Neural progenitor cell (in vitro differentiated cells): ENCODE measurements around the gene PCGF6. TPM values are rescaled to one million over a fixed set of nuclear protein-coding genes. Genes with fewer than 3 reads are reported as not detected.
"Not testable (repeated sequence)": the region's sequence is repeated elsewhere in the genome, so short reads cannot be mapped to it uniquely, and the experiment has no call there.

Source experiments
- DNase-seq: peaks from one replicate; pipeline ENCODE4 v3.0.0-alpha.2; 2016; ENCODE audit warnings: low spot score
- H2AFZ ChIP-seq: fragments of 200-600 bp; sonication (generic); replicated peaks from 2 replicates; pipeline ENCODE4 v1.6.1; 2016; ENCODE audit warnings: antibody characterized with exemption
- H3F3A ChIP-seq: fragments of 200-600 bp; sonication (generic); 2 replicates; pipeline ENCODE4 v1.6.1; 2016; ENCODE audit warnings: antibody characterized with exemption, low read depth
- H3K27ac ChIP-seq: fragments of 200-600 bp; sonication (generic); 2 replicates; pipeline ENCODE4 v1.5.1; 2016; ENCODE audit warnings: mild to moderate bottlenecking
- H3K27me3 ChIP-seq: fragments of 200-600 bp; sonication (generic); 2 replicates; pipeline ENCODE4 v1.6.1; 2016; ENCODE audit warnings: mild to moderate bottlenecking, moderate library complexity
- H3K36me3 ChIP-seq: fragments of 200-600 bp; sonication (generic); 2 replicates; pipeline ENCODE4 v1.5.1; 2016
- H3K4me1 ChIP-seq: fragments of 200-600 bp; sonication (generic); 2 replicates; pipeline ENCODE4 v1.6.1; 2016; ENCODE audit warnings: mixed run types
- H3K4me2 ChIP-seq: fragments of 200-600 bp; sonication (generic); 2 replicates; pipeline ENCODE4 v1.6.1; 2016
- H3K4me3 ChIP-seq: fragments of 200-600 bp; sonication (generic); 2 replicates; pipeline ENCODE4 v1.5.1; 2016
- H3K79me2 ChIP-seq: fragments of 200-600 bp; sonication (generic); 2 replicates; pipeline ENCODE4 v1.6.1; 2016; ENCODE audit warnings: low read depth
- H3K9ac ChIP-seq: fragments of 200-600 bp; sonication (generic); 2 replicates; pipeline ENCODE4 v1.6.1; 2016
- H3K9me3 ChIP-seq: fragments of 200-600 bp; sonication (generic); 2 replicates; pipeline ENCODE4 v1.5.1; 2016; ENCODE audit warnings: low read depth
- H4K20me1 ChIP-seq: fragments of 200-600 bp; sonication (generic); 2 replicates; pipeline ENCODE4 v1.6.1; 2016; ENCODE audit warnings: low read depth
- H3K27ac Mint-ChIP-seq: 3 replicates; pipeline ENCODE4 v1.8.0; 2021; ENCODE audit warnings: mixed read lengths
- H3K27me3 Mint-ChIP-seq: 2 replicates; pipeline ENCODE4 v1.8.0; 2022; ENCODE audit warnings: low read depth, mild to moderate bottlenecking, inconsistent platforms, moderate library complexity, mixed read lengths; ENCODE audit not compliant: insufficient read depth
- H3K36me3 Mint-ChIP-seq: 3 replicates; pipeline ENCODE4 v1.8.0; 2021; ENCODE audit warnings: mixed read lengths
- H3K4me1 Mint-ChIP-seq: 3 replicates; pipeline ENCODE4 v1.8.0; 2021; ENCODE audit warnings: mixed read lengths
- H3K4me3 Mint-ChIP-seq: 3 replicates; pipeline ENCODE4 v1.8.0; 2021; ENCODE audit warnings: mild to moderate bottlenecking, moderate library complexity, mixed read lengths
- H3K9me3 Mint-ChIP-seq: 3 replicates; pipeline ENCODE4 v1.8.0; 2020; ENCODE audit warnings: mixed read lengths
- CTCF ChIP-seq: fragments of 200-600 bp; sonication (generic); IDR thresholded peaks from 2 replicates; pipeline ENCODE4 v1.5.1; 2017; ENCODE audit warnings: antibody characterized with exemption, mild to moderate bottlenecking
- EZH2 ChIP-seq: fragments of 200-600 bp; sonication (generic); IDR thresholded peaks from 2 replicates; pipeline ENCODE4 v1.6.1; 2017; ENCODE audit warnings: antibody characterized with exemption, mild to moderate bottlenecking, moderate library complexity
- EZH2phosphoT487 ChIP-seq: fragments of 200-600 bp; sonication (generic); IDR thresholded peaks from 2 replicates; pipeline ENCODE4 v1.6.1; 2017; ENCODE audit warnings: antibody characterized with exemption
- total RNA-seq: library from RNA; depleted of rRNA; stranded (reverse); fragments of >200 nt; gene quantifications from 2 replicates; pipeline ENCODE4 v1.2.3, GENCODE V29; 2015; ENCODE audit warnings: low replicate concordance

Gene PCGF6
- total RNA-seq, 1 donor from 2014 or later = 28.8 TPM

DNA sequence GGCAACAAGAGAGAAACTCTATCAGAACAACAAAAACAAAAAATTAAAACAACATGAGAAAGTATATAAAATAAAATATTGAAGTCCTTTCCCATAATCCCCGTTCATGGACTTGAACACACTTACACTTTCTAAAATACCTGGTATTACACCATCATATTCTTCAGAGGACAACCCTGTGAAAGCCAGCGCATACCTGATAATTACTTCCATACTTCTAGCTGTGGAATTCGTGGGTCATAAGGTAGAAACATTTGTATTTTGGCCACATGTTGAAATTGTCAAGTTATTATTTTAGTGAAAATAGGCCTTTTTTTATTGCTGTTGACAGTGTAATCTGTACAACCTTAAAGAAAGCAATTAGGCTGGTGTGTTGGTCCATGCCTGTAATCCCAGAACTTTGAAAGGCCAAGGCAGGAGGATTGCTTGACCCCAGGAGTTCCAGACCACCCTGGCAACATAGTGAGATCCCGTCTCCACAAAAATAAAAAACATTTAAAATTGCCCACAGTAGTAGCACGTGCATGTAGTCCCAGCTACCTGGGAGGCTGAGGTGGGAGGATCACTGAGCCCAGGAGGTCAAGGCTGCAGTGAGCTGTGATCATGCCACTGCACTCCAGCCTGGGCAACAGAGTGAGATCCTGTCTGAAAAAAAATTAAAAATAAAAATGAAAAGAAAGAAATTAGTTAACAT lies 5.1 kb upstream of the PCGF6 start:
- Histone ChIP-seq H3K79me2 (no peaks in the 10 kb centered on the region), H3K4me3 (no peak overlapping the region), H3K36me3 (no peaks in the 10 kb centered on the region), H3K27ac (no peak overlapping the region), H3K9me3 (no peaks in the 10 kb centered on the region), H3K27me3 (no peaks in the 10 kb centered on the region), H3K9ac (no peak overlapping the region), H4K20me1 (no peaks in the 10 kb centered on the region), H3K4me1 (peaks cover 4% of the 10 kb centered on the region), H2AFZ (no peak overlapping the region), H3F3A (peaks cover 3% of the 10 kb centered on the region), H3K4me2 (no peak overlapping the region)
- no peaks in the 10 kb centered on the region for H3K9me3 Mint-ChIP-seq
- TF ChIP-seq EZH2phosphoT487 (no peak), CTCF (no peak), EZH2 (no peak)
- H3K4me3 Mint-ChIP-seq = no peak overlapping the region
- H3K27me3 Mint-ChIP-seq = no peaks in the 10 kb centered on the region
- H3K36me3 Mint-ChIP-seq = no peaks in the 10 kb centered on the region
- no peak for DNase-seq
- no peak overlapping the region for H3K27ac Mint-ChIP-seq
- H3K4me1 Mint-ChIP-seq = no peaks in the 10 kb centered on the region

- H3K4me1 Mint-ChIP-seq, H2AFZ ChIP-seq, H3K27ac Mint-ChIP-seq, H3K9me3 ChIP-seq, H4K20me1 ChIP-seq, H3K9ac ChIP-seq, H3K27me3 ChIP-seq, H3K36me3 Mint-ChIP-seq, H3F3A ChIP-seq, H3K9me3 Mint-ChIP-seq, DNase-seq, H3K4me3 Mint-ChIP-seq, H3K4me2 ChIP-seq, H3K27me3 Mint-ChIP-seq, H3K36me3 ChIP-seq, H3K4me3 ChIP-seq, H3K4me1 ChIP-seq, H3K27ac ChIP-seq: not testable (repeated sequence)
- H3K79me2 ChIP-seq = peaks cover 12% of the 10 kb centered on the region
These were observed 3.6 kb upstream of the PCGF6 start for GRCh38 chr10:103354567-103354966.

GRCh38 chr10:103353281-103353680 lies 2.3 kb upstream of the PCGF6 start:
- peaks cover 7% of the 10 kb centered on the region for H3K4me1 ChIP-seq
- H3K9me3 Mint-ChIP-seq = no peaks in the 10 kb centered on the region
- no peaks in the 10 kb centered on the region for H3K27me3 Mint-ChIP-seq
- no peak overlapping the region for H3K4me3 Mint-ChIP-seq
- H3K9ac ChIP-seq = no peak overlapping the region
- peaks cover 23% of the 10 kb centered on the region for H3K79me2 ChIP-seq
- H3K4me2 ChIP-seq = no peak overlapping the region
- no peak overlapping the region for H2AFZ ChIP-seq
- H3K9me3 ChIP-seq = no peaks in the 10 kb centered on the region
- peaks cover 7% of the 10 kb centered on the region for H3F3A ChIP-seq
- H3K4me3 ChIP-seq = no peak overlapping the region
- no peak for TF ChIP-seq EZH2phosphoT487
- no peak for TF ChIP-seq CTCF
- no peak for TF ChIP-seq EZH2
- peaks cover 3% of the 10 kb centered on the region for H3K36me3 Mint-ChIP-seq
- H3K36me3 ChIP-seq = no peaks in the 10 kb centered on the region
- H4K20me1 ChIP-seq = peaks cover 5% of the 10 kb centered on the region
- peaks cover 4% of the 10 kb centered on the region for H3K4me1 Mint-ChIP-seq
- H3K27ac Mint-ChIP-seq = no peak overlapping the region
- H3K27me3 ChIP-seq = no peaks in the 10 kb centered on the region
- no peak overlapping the region for H3K27ac ChIP-seq
- no peak for DNase-seq

GRCh38 chr10:103350175-103350516 lies 794 bp downstream of the PCGF6 start:
- Histone ChIP-seq H3K27me3 (no peaks in the 10 kb centered on the region), H3K27ac (no peak overlapping the region), H2AFZ (peak overlapping the region; percentile 92), H3K9me3 (no peaks in the 10 kb centered on the region), H4K20me1 (peaks cover 5% of the 10 kb centered on the region), H3K4me1 (peaks cover 7% of the 10 kb centered on the region), H3F3A (peaks cover 7% of the 10 kb centered on the region), H3K4me2 (peak overlapping the region; percentile 84), H3K36me3 (peaks cover 16% of the 10 kb centered on the region), H3K79me2 (peaks cover 27% of the 10 kb centered on the region), H3K4me3 (peak overlapping the region; percentile 79), H3K9ac (peak overlapping the region; percentile 60)
- no peak for DNase-seq
- H3K4me3 Mint-ChIP-seq = peak overlapping the region; percentile 93
- TF ChIP-seq EZH2 (no peak), CTCF (no peak), EZH2phosphoT487 (no peak)
- no peak overlapping the region for H3K27ac Mint-ChIP-seq
- H3K36me3 Mint-ChIP-seq = peaks cover 4% of the 10 kb centered on the region
- peaks cover 4% of the 10 kb centered on the region for H3K4me1 Mint-ChIP-seq
- H3K27me3 Mint-ChIP-seq = no peaks in the 10 kb centered on the region
- no peaks in the 10 kb centered on the region for H3K9me3 Mint-ChIP-seq
